Astrocyte (in vitro differentiated cells and primary cell): ENCODE results near the gene INTS4.

Source experiments
- EZH2 ChIP-seq: IDR thresholded peaks from 2 replicates; pipeline ENCODE4 v1.6.1; 2012; ENCODE audit warnings: mild to moderate bottlenecking, low read length, inconsistent platforms; ENCODE audit not compliant: insufficient read depth
- TF ChIP-seq, protein P1 (sequence below): IDR thresholded peaks from 2 replicates; pipeline ENCODE4 v1.5.1; 2011; ENCODE audit warnings: low read depth, mild to moderate bottlenecking, inconsistent platforms, low read length, moderate library complexity; ENCODE audit not compliant: insufficient read depth

DNA sequence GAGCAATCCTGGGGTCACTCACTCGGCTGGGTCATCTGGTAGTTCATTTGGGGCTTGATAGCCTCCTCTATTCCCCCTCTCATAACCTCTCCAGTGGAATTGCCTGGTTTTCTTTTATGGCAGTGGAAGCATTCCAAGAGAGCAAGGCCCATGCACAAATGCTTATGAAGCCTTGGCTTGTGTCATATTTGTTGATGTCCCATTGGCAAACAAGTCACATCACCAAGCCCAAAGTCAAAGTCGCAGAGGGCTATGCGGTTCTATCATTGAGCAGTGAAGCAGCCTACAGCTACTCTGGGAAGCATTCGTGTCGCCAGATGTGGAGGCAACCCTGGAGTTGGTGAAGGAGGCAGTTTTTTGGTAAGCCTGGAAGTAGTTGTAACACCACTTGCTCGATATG, 16.3 kb upstream of the INTS4 start:
- TF ChIP-seq, protein P1, sequence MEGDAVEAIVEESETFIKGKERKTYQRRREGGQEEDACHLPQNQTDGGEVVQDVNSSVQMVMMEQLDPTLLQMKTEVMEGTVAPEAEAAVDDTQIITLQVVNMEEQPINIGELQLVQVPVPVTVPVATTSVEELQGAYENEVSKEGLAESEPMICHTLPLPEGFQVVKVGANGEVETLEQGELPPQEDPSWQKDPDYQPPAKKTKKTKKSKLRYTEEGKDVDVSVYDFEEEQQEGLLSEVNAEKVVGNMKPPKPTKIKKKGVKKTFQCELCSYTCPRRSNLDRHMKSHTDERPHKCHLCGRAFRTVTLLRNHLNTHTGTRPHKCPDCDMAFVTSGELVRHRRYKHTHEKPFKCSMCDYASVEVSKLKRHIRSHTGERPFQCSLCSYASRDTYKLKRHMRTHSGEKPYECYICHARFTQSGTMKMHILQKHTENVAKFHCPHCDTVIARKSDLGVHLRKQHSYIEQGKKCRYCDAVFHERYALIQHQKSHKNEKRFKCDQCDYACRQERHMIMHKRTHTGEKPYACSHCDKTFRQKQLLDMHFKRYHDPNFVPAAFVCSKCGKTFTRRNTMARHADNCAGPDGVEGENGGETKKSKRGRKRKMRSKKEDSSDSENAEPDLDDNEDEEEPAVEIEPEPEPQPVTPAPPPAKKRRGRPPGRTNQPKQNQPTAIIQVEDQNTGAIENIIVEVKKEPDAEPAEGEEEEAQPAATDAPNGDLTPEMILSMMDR = no peak
- no peak for TF ChIP-seq EZH2
